NCI-H187 treated with DMSO at 0.1 percent for 48 hours (cell line): Measurements from ENCODE around the gene GPBAR1.
"Not testable (repeated sequence)": the region's sequence is repeated elsewhere in the genome, so short reads cannot be mapped to it uniquely, and the experiment has no call there.

ENCODE experiments used
- DNase-seq: peaks from one replicate; lab custom pipeline; 2025; lab: John Stamatoyannopoulos, UW

GPBAR1 gene

GRCh38 chr2:218267259-218267658, 6.4 kb downstream of the GPBAR1 start:
- no peak for DNase-seq

- DNase-seq, result peak; percentile 82
Observed at GRCh38 chr2:218269900-218270720, 9.3 kb downstream of the GPBAR1 start, which contains the start of the genes AAMP and PNKD. TSS of gene AAMP (minus strand) at chr2:218270137. CDS start at chr2:218270086, 51 bp downstream. TSS of gene PNKD (plus strand) at chr2:218270519. CDS start at chr2:218270536, 17 bp downstream.

GRCh38 chr2:218270721-218271486, 10.1 kb downstream of the GPBAR1 start:
- no peak for DNase-seq

DNA sequence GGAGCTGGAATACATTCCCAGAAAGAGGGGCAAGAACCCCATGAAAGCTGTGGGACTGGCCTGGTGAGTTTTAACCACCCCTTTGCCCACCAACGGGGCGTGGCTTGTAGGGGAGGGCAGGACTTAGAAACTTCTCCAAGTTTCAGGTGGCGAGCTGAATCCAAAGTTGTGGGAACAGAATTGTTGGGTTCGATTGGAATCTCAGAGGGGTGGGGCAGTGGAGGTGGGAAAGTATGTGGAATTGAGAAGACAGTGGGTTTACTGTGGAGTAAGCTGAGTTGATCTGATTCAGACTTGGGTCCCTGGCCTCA, 10.6 kb downstream of the GPBAR1 start:
- DNase-seq, result no peak

DNA sequence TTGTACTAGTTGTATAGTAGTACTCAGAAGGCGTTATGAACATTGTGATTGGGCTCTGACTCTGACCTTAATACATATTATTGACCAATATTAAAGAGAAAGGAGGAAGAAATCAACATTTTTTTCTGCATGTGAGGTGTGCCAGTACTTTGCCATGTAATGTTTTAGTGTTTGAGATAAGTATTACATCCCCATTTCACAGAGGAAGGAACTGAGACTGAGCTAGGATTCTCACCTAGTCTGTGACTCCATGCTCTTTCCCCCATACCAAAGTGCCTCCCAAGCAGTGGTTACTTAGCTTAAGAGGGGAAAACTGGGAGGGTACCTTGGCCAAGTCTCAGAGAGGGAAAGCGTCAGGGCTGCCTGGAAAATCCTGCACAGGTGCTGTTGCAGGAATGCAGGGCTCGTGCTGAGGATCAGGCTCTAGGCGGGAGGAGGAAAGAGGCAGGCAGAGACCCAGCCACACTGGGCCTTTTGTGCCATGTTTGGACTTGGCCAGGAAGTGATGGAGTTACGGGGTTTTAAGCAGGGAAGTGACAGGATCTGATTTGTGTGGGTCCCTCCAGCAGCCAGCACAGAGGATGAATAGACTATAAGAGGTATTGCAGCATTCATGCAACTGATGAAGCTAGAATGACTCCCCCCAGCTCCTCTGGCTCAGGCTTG, 11.2 kb downstream of the GPBAR1 start:
- DNase-seq, result no peak

DNA sequence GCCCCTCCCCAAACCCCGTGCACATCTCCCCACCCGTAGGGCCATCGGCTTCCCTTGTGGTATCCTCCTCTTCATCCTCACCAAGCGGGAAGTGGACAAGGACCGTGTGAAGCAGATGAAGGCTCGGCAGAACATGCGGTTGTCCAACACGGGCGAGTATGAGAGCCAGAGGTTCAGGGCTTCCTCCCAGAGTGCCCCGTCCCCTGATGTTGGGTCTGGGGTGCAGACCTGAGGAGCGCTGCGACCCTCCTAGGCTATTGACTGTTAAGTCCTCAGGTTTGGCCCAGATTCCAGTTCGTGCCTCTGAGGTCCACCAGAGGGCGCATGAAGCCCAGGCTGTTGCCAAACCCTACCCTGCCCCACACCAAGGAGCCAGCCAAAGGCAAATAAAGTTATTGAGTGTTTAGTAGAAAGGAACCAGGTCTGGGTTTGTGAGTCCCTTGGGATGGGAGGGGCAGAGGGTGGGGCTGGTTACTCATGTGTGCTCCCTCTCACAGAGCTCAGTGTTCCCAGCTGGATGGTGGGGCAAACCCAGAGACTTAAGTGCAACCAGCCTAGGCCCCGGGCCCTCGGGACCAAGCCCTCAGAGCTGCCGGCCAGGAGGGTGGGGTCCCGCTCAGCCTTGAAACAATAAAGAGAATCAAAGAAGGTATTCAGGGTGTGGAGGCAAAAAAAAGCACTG, 11.9 kb downstream of the GPBAR1 start:
- DNase-seq, result peak; percentile 9

- not testable (repeated sequence) for DNase-seq
Observed at GRCh38 chr2:218273214-218273907, 12.5 kb downstream of the GPBAR1 start.

- no peak for DNase-seq
Observed at GRCh38 chr2:218273908-218274249, 13.1 kb downstream of the GPBAR1 start.

DNA sequence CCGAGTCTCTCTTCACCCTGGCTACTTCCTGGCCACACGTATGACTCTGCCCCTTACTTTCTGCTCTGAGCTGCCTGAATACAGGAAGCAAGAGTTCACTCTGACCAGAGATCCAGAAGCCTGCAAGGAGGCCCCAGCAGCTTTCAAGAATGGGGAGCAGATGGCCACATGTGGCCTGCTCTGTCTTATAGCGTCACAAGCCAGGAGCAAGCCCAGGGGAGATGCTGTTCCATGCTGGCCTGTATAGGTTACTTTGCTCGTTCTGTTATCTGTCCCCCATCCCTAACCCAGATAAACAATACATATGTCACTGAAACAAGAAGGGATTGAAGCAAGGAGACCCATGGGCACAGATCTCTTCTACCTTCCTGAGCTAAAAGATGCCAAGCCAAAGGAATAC, 13.8 kb downstream of the GPBAR1 start:
- no peak for DNase-seq

- DNase-seq, result no peak
Observed at GRCh38 chr2:218275371-218276072, 14.7 kb downstream of the GPBAR1 start.

DNA sequence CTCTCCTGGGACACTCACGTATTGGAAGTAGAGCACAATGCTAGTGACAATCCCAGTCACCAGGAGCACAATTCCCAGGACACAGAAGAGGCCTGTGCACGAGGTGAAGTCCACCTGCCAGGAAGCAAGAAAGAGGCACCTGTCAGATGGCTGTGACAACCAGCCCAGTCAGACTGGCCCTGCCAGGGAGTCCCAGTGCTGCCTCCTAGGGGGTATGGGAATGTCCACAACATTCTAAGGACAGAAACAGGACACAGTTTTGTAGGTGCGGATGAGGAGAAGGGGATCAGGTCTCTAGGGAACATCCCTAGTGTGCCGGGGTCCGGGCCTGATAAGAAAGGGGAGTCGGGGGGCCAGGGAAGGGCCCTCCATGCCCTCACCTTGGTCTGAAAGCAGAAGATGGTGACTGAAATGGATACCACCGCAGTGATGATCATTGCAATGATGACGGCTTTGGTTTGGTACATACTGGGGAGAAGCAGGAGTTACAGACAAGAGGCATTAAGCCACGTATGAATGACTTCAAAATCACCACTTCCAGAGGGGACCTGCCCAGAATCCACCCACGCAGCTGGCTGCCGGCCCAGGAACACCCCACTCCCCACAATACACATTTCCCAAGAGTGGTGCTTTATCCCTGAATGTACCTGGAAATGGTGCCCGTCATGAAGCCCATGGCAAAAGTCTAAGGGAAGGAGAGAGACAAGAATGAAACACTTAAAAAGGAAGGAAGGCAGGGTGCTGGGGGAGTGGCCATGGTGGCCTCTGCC, 16.4 kb downstream of the GPBAR1 start:
- no peak for DNase-seq

DNA sequence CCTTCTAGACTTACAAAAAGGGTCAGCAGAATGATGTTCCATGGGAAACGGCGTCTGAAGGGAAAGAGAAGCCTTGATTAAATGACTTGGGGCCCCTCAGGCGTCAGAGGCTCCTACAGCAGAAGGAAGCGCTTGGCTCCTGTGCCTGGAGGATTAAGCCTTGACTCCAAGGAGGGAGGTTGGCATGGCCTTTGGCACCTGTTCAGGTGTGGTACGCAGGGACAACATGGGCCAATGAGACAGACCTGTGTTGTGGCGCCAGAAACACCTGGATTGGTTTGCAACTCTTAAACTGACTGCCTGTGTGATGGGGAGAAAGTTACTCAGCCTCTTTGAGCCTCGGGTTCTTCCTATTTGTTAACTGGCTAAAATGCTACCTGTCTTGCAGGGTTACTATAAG, 17.1 kb downstream of the GPBAR1 start:
- no peak for DNase-seq

- DNase-seq, result no peak
Observed at GRCh38 chr2:218278531-218279360, 17.9 kb downstream of the GPBAR1 start.

- DNase-seq, result no peak
Observed at GRCh38 chr2:218280260-218280870, 19.6 kb downstream of the GPBAR1 start.

GRCh38 chr2:218281449-218281848, 20.6 kb downstream of the GPBAR1 start:
- DNase-seq, result no peak

DNA sequence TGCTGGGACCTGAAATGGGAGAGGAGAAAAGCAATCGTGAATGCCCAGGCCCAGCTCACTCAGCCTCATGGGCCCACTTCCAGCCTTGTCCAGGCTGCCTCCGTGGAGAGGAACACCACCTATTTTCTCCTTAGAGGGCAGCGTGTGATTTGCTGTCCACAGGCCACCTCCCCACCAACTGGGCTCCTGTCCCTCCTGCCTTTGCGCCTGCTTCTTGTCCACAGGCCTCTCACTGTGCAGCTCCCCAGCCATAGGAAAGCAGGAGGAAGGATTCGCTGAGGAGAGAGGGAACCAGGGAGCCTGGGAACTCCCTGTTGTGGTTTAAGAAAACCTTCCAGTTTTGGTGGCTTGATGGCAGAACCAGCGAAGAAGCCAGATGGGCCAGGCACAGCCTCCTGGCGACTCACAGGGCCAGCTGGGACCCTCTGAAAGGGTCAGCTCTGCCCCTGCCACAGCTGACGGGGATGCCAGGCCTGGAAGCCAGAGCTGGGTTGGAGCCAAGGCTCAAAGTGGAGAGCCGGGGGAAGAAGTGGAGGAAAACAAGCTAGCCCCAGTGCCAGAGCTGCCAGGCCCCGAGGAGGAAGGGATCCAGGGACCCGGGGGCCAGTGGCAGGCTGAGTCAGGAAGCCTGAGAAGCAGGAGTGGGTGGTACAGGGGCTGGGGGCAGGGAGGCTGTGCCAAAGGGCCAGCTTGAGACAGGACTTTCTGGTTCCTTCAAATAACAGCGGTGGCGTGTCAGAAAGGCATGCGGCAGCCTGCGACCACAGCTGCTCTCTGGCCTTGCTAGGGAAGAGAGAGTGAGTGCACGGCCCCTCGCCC, 21.6 kb downstream of the GPBAR1 start:
- DNase-seq, result no peak

GRCh38 chr2:218284106-218284811, 23.4 kb downstream of the GPBAR1 start:
- no peak for DNase-seq
